ENCODE data around the gene OSBPL8.
"Not testable (repeated sequence)": the region's sequence is repeated elsewhere in the genome, so short reads cannot be mapped to it uniquely, and the experiment has no call there.

OSBPL8 gene

DNA sequence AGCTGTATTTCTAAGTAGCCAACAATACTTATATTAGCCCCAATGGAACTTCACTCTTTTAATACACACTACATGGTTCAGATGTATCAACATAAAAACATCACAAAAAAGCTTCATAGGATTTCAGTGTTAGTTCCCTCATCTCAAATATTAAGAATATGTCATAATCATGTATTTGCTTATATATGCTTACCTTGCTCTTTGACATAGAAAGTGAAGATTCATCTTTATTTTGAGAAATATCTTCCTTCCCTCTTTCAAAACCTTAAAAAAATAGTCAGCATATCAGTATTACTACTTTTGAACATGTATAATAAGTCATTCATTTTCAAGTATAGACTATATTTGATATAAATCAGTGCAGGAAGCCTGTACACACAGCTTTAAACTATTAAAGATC lies 149.2 kb downstream of the OSBPL8 start:
- DNase-seq, result no peak

DNA sequence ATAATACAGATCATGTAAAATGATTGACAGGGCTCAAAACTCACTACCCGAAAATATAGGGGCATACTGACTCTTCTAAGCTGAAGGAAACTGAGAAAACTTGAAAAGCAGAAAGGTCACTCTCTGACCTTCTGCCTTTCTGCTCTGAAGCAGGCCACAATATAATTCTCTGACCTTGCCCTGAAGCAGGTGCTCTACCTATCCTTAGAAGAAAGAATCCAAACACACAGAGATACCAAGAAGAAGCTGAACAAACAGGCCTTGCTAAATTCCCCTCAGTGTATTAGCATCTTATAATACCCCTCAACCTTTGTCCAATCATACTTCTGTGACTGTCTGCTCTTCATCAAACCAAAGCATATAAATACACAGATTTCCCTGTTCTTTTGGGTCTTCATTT lies 150.5 kb downstream of the OSBPL8 start:
- DNase-seq, result no peak

GRCh38 chr12:76407710-76408109 lies 151.9 kb downstream of the OSBPL8 start:
- no peak for DNase-seq

DNA sequence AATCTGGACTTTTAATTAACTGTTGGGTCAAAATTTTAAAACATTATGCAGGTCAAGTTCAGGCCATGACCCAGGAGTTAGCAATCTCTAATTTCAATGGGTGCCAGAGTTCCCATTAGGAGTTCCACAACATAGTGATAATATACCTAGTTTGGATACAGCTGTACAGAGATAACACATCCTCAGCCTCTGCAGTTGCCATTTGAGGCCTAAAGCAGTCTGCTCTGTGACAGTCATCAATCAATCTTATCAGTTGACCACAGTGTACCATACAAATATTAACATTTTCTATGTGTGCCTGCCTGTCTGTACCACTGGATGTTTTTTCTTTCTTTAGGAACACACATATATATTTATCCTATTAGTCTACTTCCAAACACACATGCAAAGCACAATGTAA lies 157.3 kb downstream of the OSBPL8 start:
- no peak for DNase-seq

DNA sequence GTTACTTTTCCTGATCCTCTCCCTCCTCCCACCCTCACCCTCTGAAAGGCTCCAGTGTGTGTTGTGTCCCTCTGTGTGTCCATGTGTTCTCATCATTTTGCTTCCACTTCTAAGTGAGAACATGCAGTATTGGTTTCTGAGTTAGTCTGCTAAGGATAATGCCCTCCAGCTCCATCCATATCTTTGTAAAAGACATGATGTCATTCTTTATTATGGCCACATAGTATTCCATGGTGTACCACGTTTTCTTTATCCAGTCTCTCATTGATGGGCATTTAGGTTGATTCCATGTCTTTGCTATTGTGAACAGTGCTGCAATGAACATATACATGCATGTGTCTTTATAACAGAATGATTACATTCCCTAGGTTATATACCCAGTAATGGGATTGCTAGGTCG lies 159.4 kb downstream of the OSBPL8 start:
- DNase-seq, result no peak

DNA sequence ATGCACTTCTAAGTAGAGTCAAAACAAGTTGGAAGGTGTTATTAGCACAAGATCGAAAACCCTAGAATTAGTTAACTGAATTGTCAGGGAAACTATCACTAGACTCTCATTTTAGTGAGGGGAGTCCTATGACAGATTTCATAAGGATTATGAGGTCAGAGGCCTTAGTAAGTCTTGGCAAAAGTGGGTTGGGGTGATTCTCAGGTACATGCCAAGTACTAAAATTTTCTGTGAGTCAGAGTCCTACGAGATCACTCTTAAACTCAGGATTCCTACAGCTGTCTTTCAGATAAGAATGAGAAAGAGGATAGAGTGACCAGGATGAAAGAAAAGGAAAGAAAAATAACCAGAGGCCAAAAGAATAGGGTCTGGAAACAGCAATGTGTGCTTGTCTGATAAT lies 160.5 kb downstream of the OSBPL8 start:
- no peak for DNase-seq

GRCh38 chr12:76398106-76398505 lies 161.5 kb downstream of the OSBPL8 start:
- DNase-seq, result no peak

GRCh38 chr12:76391461-76391860 lies 168.1 kb downstream of the OSBPL8 start:
- no peak for DNase-seq

DNA sequence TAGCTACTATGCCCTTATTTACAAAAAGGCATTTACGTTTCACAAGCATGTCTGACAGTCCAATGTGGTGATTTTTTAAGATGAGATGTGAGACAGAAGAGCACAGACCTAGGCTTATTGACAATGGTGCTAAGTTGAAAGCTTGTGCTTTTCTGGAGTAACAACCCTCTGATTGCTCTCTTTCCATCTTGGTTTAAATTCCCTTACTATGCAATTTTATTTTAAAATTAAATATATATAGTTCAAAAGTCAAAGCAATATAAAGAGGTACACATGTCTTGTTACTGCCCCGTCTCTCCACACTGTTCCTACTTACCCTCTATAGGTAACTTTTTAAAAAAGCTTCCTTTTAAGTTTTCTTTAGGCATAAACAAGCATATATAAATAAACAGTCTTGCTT lies 172.0 kb downstream of the OSBPL8 start:
- DNase-seq, result no peak

DNA sequence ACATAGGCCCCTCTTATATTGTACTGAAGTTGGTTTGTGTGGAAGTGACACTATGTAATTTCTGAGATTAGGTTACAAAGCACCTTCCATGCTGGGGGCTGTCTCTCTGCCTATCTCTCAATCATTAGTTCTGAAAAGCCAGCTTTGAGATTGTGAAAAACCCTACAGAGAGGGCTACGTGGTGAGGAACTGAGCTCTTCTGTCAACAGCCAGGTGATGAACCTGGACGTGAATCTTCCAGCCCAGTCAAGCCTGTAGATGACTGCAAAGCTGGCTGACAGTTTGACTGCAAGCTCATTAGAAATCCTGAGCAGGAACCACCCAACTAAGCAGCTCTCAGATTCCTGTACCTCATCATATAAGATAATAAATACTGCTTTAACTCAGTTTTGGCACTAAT lies 175.0 kb downstream of the OSBPL8 start:
- DNase-seq, result no peak

DNA sequence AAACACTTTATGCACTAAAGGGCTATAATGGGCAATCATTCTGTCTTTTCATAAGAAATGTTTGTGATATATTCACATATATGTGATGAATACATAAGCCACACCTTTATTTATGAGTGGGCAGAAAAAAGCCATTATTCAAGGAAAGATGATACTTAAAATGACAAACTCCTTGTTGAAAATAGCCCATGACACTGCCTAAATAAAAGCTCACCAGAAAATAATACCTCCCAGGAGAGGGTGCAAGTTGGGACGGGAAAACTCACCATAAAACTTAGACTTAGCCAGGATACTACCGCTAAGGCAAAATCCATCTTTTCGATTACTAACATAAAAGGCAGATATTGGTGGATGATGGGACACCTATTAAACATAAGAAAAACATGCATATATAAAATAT lies 175.6 kb downstream of the OSBPL8 start:
- no peak for DNase-seq

GRCh38 chr12:76379261-76379660 lies 180.3 kb downstream of the OSBPL8 start:
- DNase-seq, result no peak

DNA sequence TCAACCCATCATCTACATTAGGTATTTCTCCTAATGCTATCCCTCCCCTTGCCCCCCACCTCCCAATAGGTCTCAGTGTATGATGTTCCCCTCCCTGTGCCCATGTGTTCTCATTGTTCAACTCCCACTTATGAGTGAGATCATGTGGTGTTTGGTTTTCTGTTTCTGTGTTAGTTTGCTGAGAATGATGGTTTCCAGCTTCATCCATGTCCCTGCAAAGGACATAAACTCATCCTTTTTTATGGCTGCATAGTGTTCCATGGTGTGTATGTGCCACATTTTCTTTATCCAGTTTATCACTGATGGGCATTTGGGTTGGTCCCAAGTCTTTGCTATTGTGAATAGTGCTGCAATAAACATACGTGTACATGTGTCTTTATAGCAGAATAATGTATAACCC lies 182.7 kb downstream of the OSBPL8 start:
- not testable (repeated sequence) for DNase-seq

GRCh38 chr12:76375939-76376338 lies 183.6 kb downstream of the OSBPL8 start:
- DNase-seq, result no peak

DNA sequence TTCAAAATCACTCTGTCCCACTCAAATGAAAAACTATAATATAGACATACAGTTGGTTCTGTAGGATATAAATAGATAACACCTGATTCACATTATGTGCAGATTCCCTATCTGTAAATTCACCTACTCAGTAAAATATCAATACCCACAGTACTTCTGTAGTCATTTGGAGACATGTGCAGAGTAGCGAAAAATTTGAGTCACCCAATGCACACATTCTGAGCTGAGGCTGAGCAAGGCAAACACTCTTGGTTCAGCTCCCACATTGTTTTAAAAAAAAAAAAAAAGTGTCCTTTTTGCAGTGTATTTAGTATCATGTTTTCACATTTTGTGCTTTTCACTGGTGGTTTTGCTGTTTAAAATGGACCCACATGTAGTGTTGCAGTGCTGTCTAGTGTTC lies 184.1 kb downstream of the OSBPL8 start:
- DNase-seq, result no peak

GRCh38 chr12:76374386-76375020 lies 185.1 kb downstream of the OSBPL8 start:
- DNase-seq, result no peak

DNA sequence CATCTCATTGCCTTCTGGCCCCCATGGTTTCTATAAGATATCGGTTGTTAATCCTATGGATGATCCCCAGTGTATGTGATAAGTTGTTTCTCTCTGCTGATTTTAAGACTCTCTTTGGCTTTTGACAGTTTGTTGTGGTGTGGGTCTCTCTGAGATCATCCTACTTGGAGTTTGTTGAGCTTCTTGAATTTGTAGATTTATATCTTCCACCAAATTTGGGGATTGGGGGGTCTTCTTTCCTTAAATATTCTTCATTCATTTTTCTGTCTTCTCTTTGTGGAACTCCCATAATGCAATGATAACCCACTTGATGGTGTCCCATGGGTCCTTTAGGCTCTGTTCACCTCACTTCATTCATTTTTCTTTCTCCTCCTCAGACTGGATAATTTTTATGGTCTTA lies 191.3 kb downstream of the OSBPL8 start:
- DNase-seq, result no peak

DNA sequence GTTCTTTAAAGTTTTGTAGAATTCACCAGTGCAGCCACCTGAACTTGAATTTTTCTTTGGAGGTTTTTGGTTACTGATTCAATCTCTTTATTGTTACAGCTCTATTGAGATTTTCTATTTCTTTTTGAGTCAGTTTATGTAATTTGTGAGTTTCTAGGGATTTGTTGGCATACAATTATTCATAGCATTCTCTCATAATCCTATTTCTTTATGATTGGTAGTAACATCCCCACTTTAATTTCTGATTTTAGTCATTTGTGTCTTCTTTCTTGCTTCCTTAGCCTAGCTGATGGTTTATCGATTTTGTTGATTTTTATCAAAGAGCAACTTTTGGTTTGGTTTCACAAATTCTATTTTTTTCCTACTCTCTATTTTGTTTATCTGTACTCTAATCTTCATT lies 193.4 kb downstream of the OSBPL8 start:
- DNase-seq, result no peak

GRCh38 chr12:76364131-76364530 lies 195.4 kb downstream of the OSBPL8 start:
- DNase-seq, result not testable (repeated sequence)

GRCh38 chr12:76360316-76360715 lies 199.3 kb downstream of the OSBPL8 start:
- no peak for DNase-seq

GRCh38 chr12:76356071-76356470 lies 203.5 kb downstream of the OSBPL8 start:
- DNase-seq, result no peak

GRCh38 chr12:76348079-76348901 lies 211.3 kb downstream of the OSBPL8 start, which contains the start of gene BBS10:
Gene BBS10, minus strand, starts transcription at chr12:76348415. Its CDS starts 57 bp downstream, at chr12:76348358.
- DNase-seq, result peak; percentile 90 to 92

GRCh38 chr12:76346798-76347420 lies 212.7 kb downstream of the OSBPL8 start:
- DNase-seq, result peak in 1 of 2 experiments; percentile 29

GRCh38 chr12:76346236-76346635 lies 213.3 kb downstream of the OSBPL8 start:
- DNase-seq, result no peak
